Trophoblast cell (in vitro differentiated cells and primary cell): ENCODE results near the gene LHX2.
A peak's percentile ranks its signal among the peaks of the same experiment; 100 is the strongest.

Experiments
- DNase-seq, 2 donors: peaks; one replicate each; pipeline ENCODE4 v3.0.0-alpha.2; 2016
- H2AFZ ChIP-seq: 2 replicates; pipeline ENCODE4 v1.6.1; 2013; ENCODE audit warnings: low read length, moderate library complexity, mild to moderate bottlenecking; ENCODE audit not compliant: insufficient read depth, poor library complexity
- H2AK5ac ChIP-seq: 2 replicates; pipeline ENCODE4 v1.6.1; 2013; ENCODE audit warnings: mild to moderate bottlenecking, low read length
- H2BK120ac ChIP-seq: 2 replicates; pipeline ENCODE4 v1.6.1; 2013; ENCODE audit warnings: low read length, mild to moderate bottlenecking, moderate library complexity; ENCODE audit not compliant: insufficient read depth, poor library complexity
- H2BK12ac ChIP-seq: 2 replicates; pipeline ENCODE4 v1.6.1; 2013; ENCODE audit warnings: mild to moderate bottlenecking, low read length, moderate library complexity
- H2BK5ac ChIP-seq: 2 replicates; pipeline ENCODE4 v1.6.1; 2013; ENCODE audit warnings: low read length, low read depth, moderate library complexity, mild to moderate bottlenecking; ENCODE audit not compliant: poor library complexity
- H3K14ac ChIP-seq: 2 replicates; pipeline ENCODE4 v1.6.1; 2013; ENCODE audit warnings: mild to moderate bottlenecking, low read length
- H3K18ac ChIP-seq: 2 replicates; pipeline ENCODE4 v1.6.1; 2013; ENCODE audit warnings: mild to moderate bottlenecking, low read length
- H3K23ac ChIP-seq: 2 replicates; pipeline ENCODE4 v1.6.1; 2013; ENCODE audit warnings: low read length
- H3K27ac ChIP-seq: 2 replicates; pipeline ENCODE4 v1.5.1; 2013; ENCODE audit warnings: low read depth, mild to moderate bottlenecking, inconsistent platforms, low read length, moderate library complexity
- H3K27me3 ChIP-seq: 2 replicates; pipeline ENCODE4 v1.6.1; 2013; ENCODE audit warnings: inconsistent platforms, mild to moderate bottlenecking, low read length, moderate library complexity; ENCODE audit not compliant: insufficient read depth
- H3K36me3 ChIP-seq, 2 experiments: 1 replicate in 1 of 2; 2 replicates in 1 of 2; pipeline ENCODE4 v1.6.1; 2013; ENCODE audit warnings: low read length in 2 of 2, mild to moderate bottlenecking in 2 of 2, moderate library complexity in 1 of 2; ENCODE audit not compliant: insufficient read depth in 2 of 2, control insufficient read depth in 1 of 2
- H3K4ac ChIP-seq: 2 replicates; pipeline ENCODE4 v1.6.1; 2013; ENCODE audit warnings: low read depth, mild to moderate bottlenecking, low read length, moderate library complexity
- H3K4me1 ChIP-seq, 2 experiments: 1 replicate in 1 of 2; 2 replicates in 1 of 2; pipeline ENCODE4 v1.6.1; 2013; ENCODE audit warnings: low read length in 2 of 2, mild to moderate bottlenecking in 2 of 2, moderate library complexity in 1 of 2; ENCODE audit not compliant: insufficient read depth in 2 of 2, control insufficient read depth in 1 of 2
- H3K4me2 ChIP-seq: 2 replicates; pipeline ENCODE4 v1.6.1; 2013; ENCODE audit warnings: inconsistent platforms, mild to moderate bottlenecking, low read length, moderate library complexity
- H3K4me3 ChIP-seq: 2 replicates; pipeline ENCODE4 v1.5.1; 2013; ENCODE audit warnings: mild to moderate bottlenecking, low read depth, low read length, inconsistent platforms
- H3K79me1 ChIP-seq: one replicate; pipeline ENCODE4 v1.6.1; 2013; ENCODE audit warnings: low read length
- H3K79me2 ChIP-seq: 2 replicates; pipeline ENCODE4 v1.6.1; 2013; ENCODE audit warnings: low read length, mild to moderate bottlenecking; ENCODE audit not compliant: control insufficient read depth, insufficient read depth, poor library complexity
- H3K9ac ChIP-seq: 2 replicates; pipeline ENCODE4 v1.6.1; 2013; ENCODE audit warnings: mild to moderate bottlenecking, low read length
- H3K9me3 ChIP-seq: 2 replicates; pipeline ENCODE4 v1.6.1; 2013; ENCODE audit warnings: low read depth, mild to moderate bottlenecking, control low read depth, inconsistent platforms, low read length; ENCODE audit not compliant: insufficient read depth
- H4K12ac ChIP-seq: 2 replicates; pipeline ENCODE4 v1.6.1; 2013; ENCODE audit warnings: low read depth, mild to moderate bottlenecking, low read length, moderate library complexity
- H4K8ac ChIP-seq: 2 replicates; pipeline ENCODE4 v1.6.1; 2013; ENCODE audit warnings: low read depth, mild to moderate bottlenecking, low read length, moderate library complexity
- H4K91ac ChIP-seq: one replicate; pipeline ENCODE4 v1.6.1; 2013; ENCODE audit warnings: low read depth, mild to moderate bottlenecking, low read length, moderate library complexity
- WGBS: extraction: QIAGEN DNeasy Blood & Tissue Kit; methylation state at CpG from one replicate; pipeline ENCODE4 v1.1.7; 2013; ENCODE audit warnings: missing lambda C conversion rate; ENCODE audit not compliant: insufficient read length, insufficient coverage; ENCODE audit errors: extremely low coverage; 5-methylcytosine and 5-hydroxymethylcytosine counted together

The LHX2 gene

GRCh38 chr9:123999661-124000060 is 11.9 kb upstream of the LHX2 start:
- H4K8ac ChIP-seq = no peak overlapping the region
- no CpG with 5 or more reads among the region's 64 CpGs for WGBS
- no peak overlapping the region for H4K12ac ChIP-seq
- no peaks in the 10 kb centered on the region for H3K36me3 ChIP-seq
- H2AFZ ChIP-seq = no peak overlapping the region
- peaks cover 0 to 4% of the 10 kb centered on the region in 2 experiments for H3K4me1 ChIP-seq
- no peak overlapping the region for H3K18ac ChIP-seq
- DNase-seq = peak in 1 of 2 donors; percentile 37
- no peaks in the 10 kb centered on the region for H3K79me1 ChIP-seq
- H3K23ac ChIP-seq = no peak overlapping the region
- H3K9ac ChIP-seq = no peak overlapping the region
- peaks cover 85% of the 10 kb centered on the region for H3K27me3 ChIP-seq
- no peak overlapping the region for H3K4me3 ChIP-seq
- peaks cover 10% of the 10 kb centered on the region for H3K9me3 ChIP-seq
- no peak overlapping the region for H3K14ac ChIP-seq
- peak overlapping the region; percentile 55 for H3K4me2 ChIP-seq
- no peak overlapping the region for H2AK5ac ChIP-seq
- H2BK12ac ChIP-seq = no peak overlapping the region
- no peak overlapping the region for H3K4ac ChIP-seq
- H3K27ac ChIP-seq = no peak overlapping the region
- H3K79me2 ChIP-seq = no peaks in the 10 kb centered on the region
- no peak overlapping the region for H2BK120ac ChIP-seq
- no peak overlapping the region for H2BK5ac ChIP-seq
- H4K91ac ChIP-seq = no peak overlapping the region

- H3K27ac ChIP-seq = no peak overlapping the region
- no CpG with 5 or more reads among the region's 35 CpGs for WGBS
- peaks cover 0 to 4% of the 10 kb centered on the region in 2 experiments for H3K4me1 ChIP-seq
Observed at GRCh38 chr9:124000161-124000783, 11.3 kb upstream of the LHX2 start.

GRCh38 chr9:124000784-124001457 is 10.6 kb upstream of the LHX2 start:
- H3K79me1 ChIP-seq = no peaks in the 10 kb centered on the region
- no peak overlapping the region for H2BK12ac ChIP-seq
- peaks cover 86% of the 10 kb centered on the region for H3K27me3 ChIP-seq
- H2AK5ac ChIP-seq = no peak overlapping the region
- H3K4me2 ChIP-seq = no peak overlapping the region
- no peak overlapping the region for H3K27ac ChIP-seq
- WGBS = no CpG with 5 or more reads among the region's 15 CpGs
- no peak overlapping the region for H3K23ac ChIP-seq
- no peak overlapping the region for H3K4me3 ChIP-seq
- peaks cover 8% of the 10 kb centered on the region for H3K9me3 ChIP-seq
- no peak overlapping the region for H4K91ac ChIP-seq
- H2AFZ ChIP-seq = no peak overlapping the region
- no peak overlapping the region for H4K8ac ChIP-seq
- H3K4ac ChIP-seq = no peak overlapping the region
- H3K18ac ChIP-seq = no peak overlapping the region
- H3K9ac ChIP-seq = no peak overlapping the region
- H2BK120ac ChIP-seq = no peak overlapping the region
- no peak overlapping the region for H4K12ac ChIP-seq
- H3K36me3 ChIP-seq = no peaks in the 10 kb centered on the region
- no peak overlapping the region for H2BK5ac ChIP-seq
- no peak overlapping the region for H3K14ac ChIP-seq
- DNase-seq = no peak
- H3K79me2 ChIP-seq = no peaks in the 10 kb centered on the region
- H3K4me1 ChIP-seq = peaks cover 0 to 4% of the 10 kb centered on the region in 2 experiments

More at GRCh38 chr9:124000161-124000783, 11.3 kb upstream of the LHX2 start:
- H4K91ac ChIP-seq = no peak overlapping the region
- no peaks in the 10 kb centered on the region for H3K36me3 ChIP-seq
- DNase-seq = no peak
- H3K14ac ChIP-seq = no peak overlapping the region
- no peak overlapping the region for H2AFZ ChIP-seq
- no peak overlapping the region for H2BK5ac ChIP-seq
- H3K9me3 ChIP-seq = peaks cover 10% of the 10 kb centered on the region
- no peak overlapping the region for H4K8ac ChIP-seq
- no peak overlapping the region for H3K23ac ChIP-seq
- H3K9ac ChIP-seq = no peak overlapping the region
- H2BK120ac ChIP-seq = no peak overlapping the region
- no peak overlapping the region for H2BK12ac ChIP-seq
- H3K79me1 ChIP-seq = no peaks in the 10 kb centered on the region
- no peak overlapping the region for H2AK5ac ChIP-seq
- no peak overlapping the region for H4K12ac ChIP-seq
- H3K18ac ChIP-seq = no peak overlapping the region
- no peak overlapping the region for H3K4me3 ChIP-seq
- H3K4ac ChIP-seq = no peak overlapping the region
- H3K27me3 ChIP-seq = peaks cover 87% of the 10 kb centered on the region
- H3K79me2 ChIP-seq = no peaks in the 10 kb centered on the region
- H3K4me2 ChIP-seq = no peak overlapping the region

- Histone ChIP-seq H3K79me1 (no peaks in the 10 kb centered on the region), H2AFZ (no peak overlapping the region), H3K23ac (no peak overlapping the region), H2BK12ac (no peak overlapping the region), H3K27ac (no peak overlapping the region), H3K9ac (no peak overlapping the region), H2BK120ac (no peak overlapping the region), H3K4me1 (peaks cover 0 to 4% of the 10 kb centered on the region in 2 experiments), H4K91ac (no peak overlapping the region), H3K27me3 (peaks cover 85% of the 10 kb centered on the region), H4K12ac (no peak overlapping the region), H3K4me2 (no peak overlapping the region), H3K79me2 (no peaks in the 10 kb centered on the region), H2BK5ac (no peak overlapping the region), H3K18ac (no peak overlapping the region), H3K36me3 (no peaks in the 10 kb centered on the region), H3K4ac (no peak overlapping the region), H4K8ac (no peak overlapping the region), H3K14ac (no peak overlapping the region), H3K4me3 (no peak overlapping the region), H3K9me3 (peaks cover 8% of the 10 kb centered on the region), H2AK5ac (no peak overlapping the region)
- WGBS = no CpG with 5 or more reads among the region's 6 CpGs
- no peak for DNase-seq
Observed at GRCh38 chr9:124001458-124001799, 10.1 kb upstream of the LHX2 start.
